Measurements from ENCODE around the gene SLC25A13.
"Not testable (repeated sequence)": the region's sequence is repeated elsewhere in the genome, so short reads cannot be mapped to it uniquely, and the experiment has no call there.

SLC25A13 gene

DNA sequence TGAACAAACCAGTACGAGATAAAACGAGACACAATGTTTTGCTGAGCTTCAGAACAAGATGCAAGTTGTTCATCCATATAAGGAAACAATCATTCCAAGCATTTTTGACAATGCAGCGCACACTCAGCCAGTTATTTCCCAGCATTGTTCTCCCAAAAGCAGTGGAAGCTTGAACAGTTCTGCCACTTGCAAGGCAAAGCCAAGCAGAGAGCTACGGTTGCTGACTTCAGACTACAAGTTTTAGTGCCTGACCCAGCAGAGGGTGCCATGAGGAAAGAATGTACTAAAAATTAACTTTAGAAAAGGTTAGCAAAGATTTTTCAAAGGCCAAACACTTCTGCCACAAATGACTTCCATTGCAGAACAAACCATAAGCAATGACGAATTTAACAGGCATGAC lies 152.5 kb downstream of the SLC25A13 start:
- TF ChIP-seq, protein P1, sequence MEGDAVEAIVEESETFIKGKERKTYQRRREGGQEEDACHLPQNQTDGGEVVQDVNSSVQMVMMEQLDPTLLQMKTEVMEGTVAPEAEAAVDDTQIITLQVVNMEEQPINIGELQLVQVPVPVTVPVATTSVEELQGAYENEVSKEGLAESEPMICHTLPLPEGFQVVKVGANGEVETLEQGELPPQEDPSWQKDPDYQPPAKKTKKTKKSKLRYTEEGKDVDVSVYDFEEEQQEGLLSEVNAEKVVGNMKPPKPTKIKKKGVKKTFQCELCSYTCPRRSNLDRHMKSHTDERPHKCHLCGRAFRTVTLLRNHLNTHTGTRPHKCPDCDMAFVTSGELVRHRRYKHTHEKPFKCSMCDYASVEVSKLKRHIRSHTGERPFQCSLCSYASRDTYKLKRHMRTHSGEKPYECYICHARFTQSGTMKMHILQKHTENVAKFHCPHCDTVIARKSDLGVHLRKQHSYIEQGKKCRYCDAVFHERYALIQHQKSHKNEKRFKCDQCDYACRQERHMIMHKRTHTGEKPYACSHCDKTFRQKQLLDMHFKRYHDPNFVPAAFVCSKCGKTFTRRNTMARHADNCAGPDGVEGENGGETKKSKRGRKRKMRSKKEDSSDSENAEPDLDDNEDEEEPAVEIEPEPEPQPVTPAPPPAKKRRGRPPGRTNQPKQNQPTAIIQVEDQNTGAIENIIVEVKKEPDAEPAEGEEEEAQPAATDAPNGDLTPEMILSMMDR (IDR thresholded peaks at IDR 0.05; ENCODE audit: low read depth, low read length), result no peak
- H3K4me3 ChIP-seq (ENCODE audit: low read depth, low read length), result no peak overlapping the region

DNA sequence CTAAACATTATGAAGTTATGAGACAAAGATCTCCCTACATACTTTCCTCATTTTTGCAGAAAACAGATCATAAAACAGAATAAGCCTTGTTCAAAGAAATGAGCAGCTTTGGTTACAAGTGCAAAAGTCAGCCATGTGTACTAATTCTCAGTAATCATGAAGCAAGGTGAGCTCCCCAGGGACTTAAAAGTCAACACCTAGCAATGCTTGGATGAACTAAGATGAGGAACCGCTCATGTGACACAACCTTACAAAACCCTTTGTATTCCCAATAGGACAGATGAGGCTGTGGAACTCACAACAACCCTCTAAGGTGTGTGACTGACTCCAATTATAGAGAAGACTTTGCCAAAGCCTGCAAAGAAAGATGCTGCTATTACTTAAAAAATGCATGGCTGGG lies 154.5 kb downstream of the SLC25A13 start:
- TF ChIP-seq, protein P1 (IDR thresholded peaks at IDR 0.05; ENCODE audit: low read depth, low read length), result no peak

DNA sequence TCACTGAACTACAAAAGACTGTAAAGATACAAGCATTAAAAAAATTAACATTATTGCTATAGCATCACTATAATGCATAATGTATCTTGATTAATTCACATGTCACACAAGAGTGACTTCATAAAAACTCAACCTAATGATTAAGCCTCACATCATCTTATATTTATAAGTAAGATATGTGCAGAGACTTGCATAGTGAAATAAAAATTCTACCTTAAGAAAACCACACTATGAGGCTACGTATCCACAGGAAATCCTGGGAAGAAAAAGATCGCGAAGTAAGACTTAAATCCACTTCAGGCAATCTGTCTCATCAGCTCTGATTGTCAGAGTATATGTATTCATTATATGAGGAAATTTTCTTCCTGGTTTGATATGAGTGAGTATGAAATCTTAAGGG lies 160.0 kb downstream of the SLC25A13 start:
- H3K4me3 ChIP-seq (ENCODE audit: low read depth, low read length), result no peak overlapping the region
- TF ChIP-seq, protein P1 (IDR thresholded peaks at IDR 0.05; ENCODE audit: low read depth, low read length), result no peak

More for the DNA sequence above, 154.5 kb downstream of the SLC25A13 start:
- H3K4me3 ChIP-seq (ENCODE audit: low read depth, low read length), result no peak overlapping the region

DNA sequence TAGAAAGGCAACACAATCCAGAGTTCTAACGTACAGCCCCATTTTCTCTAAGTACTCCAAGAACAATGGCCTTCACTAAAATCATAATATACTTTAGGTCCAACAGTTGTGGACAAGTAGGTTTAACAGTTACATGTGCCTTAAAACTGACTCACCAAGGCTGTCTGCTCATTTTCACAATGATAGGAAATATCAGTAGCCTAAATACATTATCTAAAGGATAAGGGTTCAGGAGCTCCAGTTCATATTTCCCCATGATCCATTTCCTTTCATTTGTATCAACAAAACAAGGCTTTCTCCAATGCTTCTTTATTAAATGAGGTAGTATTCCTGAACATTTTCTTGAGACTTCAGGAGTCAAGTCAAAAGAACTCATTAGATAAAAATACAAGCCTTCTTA lies 164.0 kb downstream of the SLC25A13 start:
- TF ChIP-seq, protein P1 (IDR thresholded peaks at IDR 0.05; ENCODE audit: low read depth, low read length), result no peak
- H3K4me3 ChIP-seq (ENCODE audit: low read depth, low read length), result no peak overlapping the region

DNA sequence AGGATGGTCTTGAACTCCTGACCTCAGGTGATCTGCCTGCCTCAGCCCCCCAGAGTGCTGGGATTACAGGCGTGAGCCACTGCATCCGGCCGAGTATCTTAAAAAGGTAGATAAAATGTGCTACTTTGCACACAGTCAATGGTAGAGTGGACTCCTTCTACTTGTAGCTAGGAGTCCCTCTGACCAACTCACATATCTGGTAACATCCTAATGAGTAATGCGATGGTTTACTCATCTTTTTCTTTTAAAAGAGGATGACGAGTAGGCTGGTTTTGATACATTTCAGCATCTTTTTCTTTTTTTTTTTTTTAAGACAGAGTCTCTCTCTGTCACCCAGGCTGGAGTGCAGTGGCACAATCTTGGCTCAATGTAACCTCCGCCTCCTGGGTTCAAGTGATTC lies 167.4 kb downstream of the SLC25A13 start:
- H3K4me3 ChIP-seq (ENCODE audit: low read depth, low read length), result not testable (repeated sequence)

DNA sequence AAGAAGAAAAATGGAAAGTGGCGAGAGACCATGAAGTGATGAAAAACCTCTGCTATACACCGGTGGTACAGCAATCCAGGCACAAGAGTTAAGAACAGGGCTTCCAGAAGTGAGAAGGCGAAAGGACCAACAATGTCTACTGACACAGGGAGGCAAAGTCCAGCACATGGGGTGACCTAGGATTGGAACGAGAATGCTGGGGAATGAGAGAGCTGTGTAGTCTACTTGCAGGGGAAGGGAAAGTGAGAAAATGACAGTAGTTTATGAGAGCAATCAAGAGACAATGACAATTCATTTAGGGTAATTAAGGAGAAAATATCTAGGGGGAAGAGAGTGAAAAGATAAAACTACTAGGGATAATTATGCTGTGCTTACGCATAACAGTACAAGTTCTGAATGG lies 169.2 kb downstream of the SLC25A13 start:
- TF ChIP-seq, protein P1 (IDR thresholded peaks at IDR 0.05; ENCODE audit: low read depth, low read length), result no peak

DNA sequence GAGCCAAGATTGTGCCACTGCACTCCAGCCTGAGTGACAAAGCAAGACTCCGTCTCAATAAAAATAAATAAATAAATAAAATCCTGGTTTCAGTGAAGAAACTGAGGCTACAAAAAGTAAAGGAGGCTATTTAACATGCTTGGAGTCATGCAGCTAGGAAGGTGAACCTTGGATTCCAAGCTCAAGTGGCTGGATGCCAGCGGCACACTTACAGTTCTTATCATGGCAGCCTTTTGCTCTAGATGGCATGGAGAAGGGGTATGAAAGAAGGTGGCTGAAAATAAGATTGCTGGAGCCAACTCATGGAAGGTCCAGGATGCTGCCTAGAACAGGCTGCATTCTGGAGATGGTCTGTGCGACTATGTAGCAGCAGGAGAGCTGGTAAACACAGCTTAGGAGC lies 170.0 kb downstream of the SLC25A13 start:
- H3K4me3 ChIP-seq (ENCODE audit: low read depth, low read length), result no peak overlapping the region
- TF ChIP-seq, protein P1 (IDR thresholded peaks at IDR 0.05; ENCODE audit: low read depth, low read length), result no peak

More for the DNA sequence above, 169.2 kb downstream of the SLC25A13 start:
- H3K4me3 ChIP-seq (ENCODE audit: low read depth, low read length), result no peak overlapping the region

DNA sequence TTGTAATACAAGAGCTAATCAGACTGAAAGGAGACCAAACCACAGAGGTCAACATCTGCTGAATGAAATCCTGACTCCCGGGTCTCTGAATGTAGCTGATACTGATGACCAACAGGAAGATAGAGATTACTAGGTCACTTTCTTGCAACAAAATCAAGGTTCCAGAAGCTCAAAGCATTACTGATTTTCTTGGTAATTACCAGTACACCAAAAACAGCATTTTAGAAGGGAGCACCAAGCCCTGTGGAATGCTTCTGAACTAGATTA lies 177.7 kb downstream of the SLC25A13 start:
- no peak overlapping the region for H3K4me3 ChIP-seq (ENCODE audit: low read depth, low read length)
- TF ChIP-seq, protein P1 (IDR thresholded peaks at IDR 0.05; ENCODE audit: low read depth, low read length), result no peak
